ENCODE measurements around the gene SLC16A4. TPM values are rescaled to one million over a fixed set of nuclear protein-coding genes. Genes with fewer than 3 reads are reported as not detected.
A peak's percentile ranks its signal among the peaks of the same experiment; 100 is the strongest.

SLC16A4 gene
- 0.50 and 0.94 TPM in 2 replicates for total RNA-seq (2014; rRNA removed; shearing (Covaris generic))
- polyA plus RNA-seq (2016; fragmentation: Nextera tagmentation; extraction: Ambion mirVana) = 1.5 and 1.6 TPM in 2 replicates
- long read RNA-seq = 0 reads

DNA sequence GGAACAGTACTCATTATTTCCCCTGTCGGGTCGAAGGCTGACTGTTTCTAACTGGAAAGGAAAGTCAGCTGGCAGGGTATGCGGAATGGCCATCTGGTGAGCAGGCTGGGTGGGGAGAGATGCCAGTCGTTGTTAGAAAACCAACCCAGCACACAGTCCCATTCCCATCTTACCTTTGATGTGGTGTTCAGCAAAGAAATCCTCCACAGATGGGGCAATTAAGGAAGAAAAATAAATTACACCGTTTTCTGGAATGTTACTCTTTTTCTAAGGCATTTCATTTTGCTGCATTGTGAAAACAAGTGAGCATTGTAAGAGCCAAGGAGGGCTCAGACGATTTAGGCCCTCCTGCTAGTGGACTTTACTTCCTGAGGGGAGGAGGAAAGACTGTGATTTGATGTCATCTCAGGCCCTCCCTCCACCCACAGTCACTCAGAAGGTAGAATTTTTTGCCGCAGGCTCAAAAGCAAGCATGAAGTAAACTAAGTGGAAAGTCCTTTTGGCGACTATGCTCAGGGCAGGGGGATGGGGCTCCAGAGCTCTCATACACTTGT, at the start of gene SLC16A4:
SLC16A4 (minus strand) TSS at position 335 of the 554 bp plus-strand sequence. CDS start 1,703 bp downstream, outside the sequence.
- peak within 1 kb of the TSS; percentile 46 for H3K4me3 Mint-ChIP-seq
- peaks cover 24% of the 10 kb centered on the region for H3K4me1 Mint-ChIP-seq
- TF ChIP-seq ZNF331 (CRISPR knock-in tag; IDR thresholded peaks at IDR 0.05; ENCODE audit: low read depth) = no peak
- no peak for TF ChIP-seq POLR2AphosphoS5 (IDR thresholded peaks at IDR 0.05; ENCODE audit: low read depth)
- no peak for TF ChIP-seq REST (IDR thresholded peaks at IDR 0.05; ENCODE audit: unreplicated experiment)
- TF ChIP-seq JUNB (IDR thresholded peaks at IDR 0.05; ENCODE audit: unreplicated experiment) = no peak
- TF ChIP-seq STAT1 (IDR thresholded peaks at IDR 0.05; ENCODE audit: unreplicated experiment) = no peak
- no peak for TF ChIP-seq NANOG (IDR thresholded peaks at IDR 0.05; ENCODE audit: borderline replicate concordance)
- no peak for TF ChIP-seq EZH2 (IDR thresholded peaks at IDR 0.05; ENCODE audit: low read depth, unreplicated experiment)
- TF ChIP-seq, protein P1, sequence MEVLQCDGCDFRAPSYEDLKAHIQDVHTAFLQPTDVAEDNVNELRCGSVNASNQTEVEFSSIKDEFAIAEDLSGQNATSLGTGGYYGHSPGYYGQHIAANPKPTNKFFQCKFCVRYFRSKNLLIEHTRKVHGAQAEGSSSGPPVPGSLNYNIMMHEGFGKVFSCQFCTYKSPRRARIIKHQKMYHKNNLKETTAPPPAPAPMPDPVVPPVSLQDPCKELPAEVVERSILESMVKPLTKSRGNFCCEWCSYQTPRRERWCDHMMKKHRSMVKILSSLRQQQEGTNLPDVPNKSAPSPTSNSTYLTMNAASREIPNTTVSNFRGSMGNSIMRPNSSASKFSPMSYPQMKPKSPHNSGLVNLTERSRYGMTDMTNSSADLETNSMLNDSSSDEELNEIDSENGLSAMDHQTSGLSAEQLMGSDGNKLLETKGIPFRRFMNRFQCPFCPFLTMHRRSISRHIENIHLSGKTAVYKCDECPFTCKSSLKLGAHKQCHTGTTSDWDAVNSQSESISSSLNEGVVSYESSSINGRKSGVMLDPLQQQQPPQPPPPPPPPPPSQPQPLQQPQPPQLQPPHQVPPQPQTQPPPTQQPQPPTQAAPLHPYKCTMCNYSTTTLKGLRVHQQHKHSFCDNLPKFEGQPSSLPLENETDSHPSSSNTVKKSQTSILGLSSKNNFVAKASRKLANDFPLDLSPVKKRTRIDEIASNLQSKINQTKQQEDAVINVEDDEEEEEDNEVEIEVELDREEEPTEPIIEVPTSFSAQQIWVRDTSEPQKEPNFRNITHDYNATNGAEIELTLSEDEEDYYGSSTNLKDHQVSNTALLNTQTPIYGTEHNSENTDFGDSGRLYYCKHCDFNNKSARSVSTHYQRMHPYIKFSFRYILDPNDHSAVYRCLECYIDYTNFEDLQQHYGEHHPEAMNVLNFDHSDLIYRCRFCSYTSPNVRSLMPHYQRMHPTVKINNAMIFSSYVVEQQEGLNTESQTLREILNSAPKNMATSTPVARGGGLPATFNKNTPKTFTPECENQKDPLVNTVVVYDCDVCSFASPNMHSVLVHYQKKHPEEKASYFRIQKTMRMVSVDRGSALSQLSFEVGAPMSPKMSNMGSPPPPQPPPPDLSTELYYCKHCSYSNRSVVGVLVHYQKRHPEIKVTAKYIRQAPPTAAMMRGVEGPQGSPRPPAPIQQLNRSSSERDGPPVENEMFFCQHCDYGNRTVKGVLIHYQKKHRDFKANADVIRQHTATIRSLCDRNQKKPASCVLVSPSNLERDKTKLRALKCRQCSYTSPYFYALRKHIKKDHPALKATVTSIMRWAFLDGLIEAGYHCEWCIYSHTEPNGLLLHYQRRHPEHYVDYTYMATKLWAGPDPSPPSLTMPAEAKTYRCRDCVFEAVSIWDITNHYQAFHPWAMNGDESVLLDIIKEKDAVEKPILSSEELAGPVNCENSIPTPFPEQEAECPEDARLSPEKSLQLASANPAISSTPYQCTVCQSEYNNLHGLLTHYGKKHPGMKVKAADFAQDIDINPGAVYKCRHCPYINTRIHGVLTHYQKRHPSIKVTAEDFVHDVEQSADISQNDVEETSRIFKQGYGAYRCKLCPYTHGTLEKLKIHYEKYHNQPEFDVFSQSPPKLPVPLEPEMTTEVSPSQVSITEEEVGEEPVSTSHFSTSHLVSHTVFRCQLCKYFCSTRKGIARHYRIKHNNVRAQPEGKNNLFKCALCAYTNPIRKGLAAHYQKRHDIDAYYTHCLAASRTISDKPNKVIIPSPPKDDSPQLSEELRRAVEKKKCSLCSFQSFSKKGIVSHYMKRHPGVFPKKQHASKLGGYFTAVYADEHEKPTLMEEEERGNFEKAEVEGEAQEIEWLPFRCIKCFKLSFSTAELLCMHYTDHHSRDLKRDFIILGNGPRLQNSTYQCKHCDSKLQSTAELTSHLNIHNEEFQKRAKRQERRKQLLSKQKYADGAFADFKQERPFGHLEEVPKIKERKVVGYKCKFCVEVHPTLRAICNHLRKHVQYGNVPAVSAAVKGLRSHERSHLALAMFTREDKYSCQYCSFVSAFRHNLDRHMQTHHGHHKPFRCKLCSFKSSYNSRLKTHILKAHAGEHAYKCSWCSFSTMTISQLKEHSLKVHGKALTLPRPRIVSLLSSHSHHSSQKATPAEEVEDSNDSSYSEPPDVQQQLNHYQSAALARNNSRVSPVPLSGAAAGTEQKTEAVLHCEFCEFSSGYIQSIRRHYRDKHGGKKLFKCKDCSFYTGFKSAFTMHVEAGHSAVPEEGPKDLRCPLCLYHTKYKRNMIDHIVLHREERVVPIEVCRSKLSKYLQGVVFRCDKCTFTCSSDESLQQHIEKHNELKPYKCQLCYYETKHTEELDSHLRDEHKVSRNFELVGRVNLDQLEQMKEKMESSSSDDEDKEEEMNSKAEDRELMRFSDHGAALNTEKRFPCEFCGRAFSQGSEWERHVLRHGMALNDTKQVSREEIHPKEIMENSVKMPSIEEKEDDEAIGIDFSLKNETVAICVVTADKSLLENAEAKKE (CRISPR knock-in tag; IDR thresholded peaks at IDR 0.05) = no peak
- TF ChIP-seq EZH2phosphoT487 (IDR thresholded peaks at IDR 0.05; ENCODE audit: unreplicated experiment) = no peak
- TF ChIP-seq, protein P2, sequence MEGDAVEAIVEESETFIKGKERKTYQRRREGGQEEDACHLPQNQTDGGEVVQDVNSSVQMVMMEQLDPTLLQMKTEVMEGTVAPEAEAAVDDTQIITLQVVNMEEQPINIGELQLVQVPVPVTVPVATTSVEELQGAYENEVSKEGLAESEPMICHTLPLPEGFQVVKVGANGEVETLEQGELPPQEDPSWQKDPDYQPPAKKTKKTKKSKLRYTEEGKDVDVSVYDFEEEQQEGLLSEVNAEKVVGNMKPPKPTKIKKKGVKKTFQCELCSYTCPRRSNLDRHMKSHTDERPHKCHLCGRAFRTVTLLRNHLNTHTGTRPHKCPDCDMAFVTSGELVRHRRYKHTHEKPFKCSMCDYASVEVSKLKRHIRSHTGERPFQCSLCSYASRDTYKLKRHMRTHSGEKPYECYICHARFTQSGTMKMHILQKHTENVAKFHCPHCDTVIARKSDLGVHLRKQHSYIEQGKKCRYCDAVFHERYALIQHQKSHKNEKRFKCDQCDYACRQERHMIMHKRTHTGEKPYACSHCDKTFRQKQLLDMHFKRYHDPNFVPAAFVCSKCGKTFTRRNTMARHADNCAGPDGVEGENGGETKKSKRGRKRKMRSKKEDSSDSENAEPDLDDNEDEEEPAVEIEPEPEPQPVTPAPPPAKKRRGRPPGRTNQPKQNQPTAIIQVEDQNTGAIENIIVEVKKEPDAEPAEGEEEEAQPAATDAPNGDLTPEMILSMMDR (conservative IDR thresholded peaks at IDR 0.05; ENCODE audit: low read depth in 2 of 2) = no peak
- TF ChIP-seq CREB1 (CRISPR knock-in tag; IDR thresholded peaks at IDR 0.05; ENCODE audit: low read depth) = no peak
- no peak for TF ChIP-seq ZNF114 (CRISPR knock-in tag; IDR thresholded peaks at IDR 0.05)
- TF ChIP-seq ETS1 (IDR thresholded peaks at IDR 0.05) = no peak
- ATAC-seq (peak; percentile 75), DNase-seq (ENCODE audit: low spot score) (peak; percentile 40)
- H3F3A ChIP-seq (replicated peaks; ENCODE audit: low read depth) = no peaks in the 10 kb centered on the region
- H3K9me2 ChIP-seq (ENCODE audit: insufficient read depth) = no peaks in the 10 kb centered on the region
- no peaks in the 10 kb centered on the region for H3K27me3 ChIP-seq (ENCODE audit: insufficient read depth)
- H3K27me3 Mint-ChIP-seq (ENCODE audit: insufficient read depth, low read depth, poor library complexity) = no peaks in the 10 kb centered on the region
- peak within 1 kb of the TSS; percentile 61 for H3K4me2 ChIP-seq
- H4K20me1 ChIP-seq (replicated peaks; ENCODE audit: insufficient read depth) = no peaks in the 10 kb centered on the region; the same call in 1 of the 2 replicates
- no peak within 1 kb of the TSS for H2AFZ ChIP-seq
- H3K36me3 Mint-ChIP-seq (ENCODE audit: low read depth) = peaks cover 9% of the 10 kb centered on the region
- 0 out of 2 replicates have a peak within 1 kb of the TSS, but pooled peaks have one; percentile 14 for H3K4me3 ChIP-seq
- H3K27ac Mint-ChIP-seq = peak within 1 kb of the TSS; percentile 86
- peaks cover 20% of the 10 kb centered on the region for H3K4me1 ChIP-seq (ENCODE audit: insufficient read depth)
- H3K9me3 Mint-ChIP-seq = peaks cover 4% of the 10 kb centered on the region; the same call in 2 of the 3 replicates
- H3K36me3 ChIP-seq (ENCODE audit: insufficient read depth) = 0 out of 2 replicates have a peak, but pooled peaks cover 4% of the 10 kb centered on the region
- H3K27ac ChIP-seq (ENCODE audit: low read depth) = peak within 1 kb of the TSS; percentile 36
- H3K79me2 ChIP-seq (replicated peaks; ENCODE audit: insufficient read depth) = no peaks in the 10 kb centered on the region

Data from GM23338 (cell line).